Thyroid gland (tissue), 4 donors: ENCODE results near the gene FAM222A.

Source experiments
- CTCF ChIP-seq, 6 experiments: fragments of 200-600 bp in 3 of 6; fragments of 450-650 bp in 3 of 6; sonication (generic) in 3 of 6; IDR thresholded peaks; one replicate each; pipeline ENCODE4 v1.5.1; 2016 to 2019; ENCODE audit warnings: antibody characterized with exemption in 6 of 6, mild to moderate bottlenecking in 2 of 6, inconsistent platforms in 1 of 6, moderate library complexity in 1 of 6
- POLR2A ChIP-seq, 2 donors: fragments of 450-650 bp; IDR thresholded peaks; one replicate each; pipeline ENCODE4 v1.6.1; 2017; ENCODE audit warnings: antibody characterized with exemption in 2 of 2, mild to moderate bottlenecking in 2 of 2, moderate library complexity in 1 of 2

GRCh38 chr12:109815757-109816617 is 102.4 kb downstream of the FAM222A start:
- TF ChIP-seq CTCF (IDR thresholded peaks at IDR 0.05) (no peak), POLR2A (IDR thresholded peaks at IDR 0.05) (no peak)
